ENCODE measurements around the gene AJM1. TPM values are rescaled to one million over a fixed set of nuclear protein-coding genes. Genes with fewer than 3 reads are reported as not detected.
"Not testable (repeated sequence)": the region's sequence is repeated elsewhere in the genome, so short reads cannot be mapped to it uniquely, and the experiment has no call there.

The AJM1 gene
- total RNA-seq, 1 donor from 2014 or later = 1.4 TPM

- no peak for DNase-seq (ENCODE audit: low spot score)
Measured at GRCh38 chr9:136829981-136830885, 12.0 kb upstream of the AJM1 start.

DNA sequence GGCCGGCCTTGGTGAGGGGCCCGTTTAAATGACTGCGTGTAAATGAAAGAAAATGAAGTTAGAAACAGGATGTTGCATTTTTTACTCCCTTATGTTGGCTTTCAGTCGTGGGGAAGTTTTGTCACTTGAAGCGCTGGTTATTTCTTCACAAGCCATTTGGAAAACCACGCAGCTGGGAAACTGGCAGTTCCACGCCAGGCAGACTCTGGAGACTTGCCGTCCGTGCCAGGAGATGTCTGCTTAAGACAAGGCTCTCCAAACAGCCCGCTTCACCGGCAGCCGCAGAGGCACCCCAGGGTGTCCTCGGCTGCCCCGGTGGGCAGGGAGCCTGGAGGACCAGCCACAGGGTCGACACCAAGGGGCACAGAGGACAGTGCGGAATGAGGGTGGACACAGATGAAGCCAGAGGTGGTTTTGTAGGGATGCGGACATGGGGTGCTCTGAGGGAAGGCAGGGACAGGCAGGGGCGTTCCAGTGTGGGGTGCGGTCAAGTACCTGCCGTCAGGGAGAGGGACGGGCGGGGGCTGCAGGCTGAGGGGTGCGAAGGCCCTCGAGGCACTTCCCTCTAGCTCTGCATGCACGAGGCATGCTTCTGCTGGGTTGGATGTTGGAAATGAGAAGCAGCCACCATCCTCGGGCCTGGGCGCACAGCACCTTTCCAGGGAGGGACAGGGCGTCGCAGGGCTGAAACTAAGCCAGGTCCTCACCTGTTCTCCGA, 11.1 kb upstream of the AJM1 start:
- DNase-seq (ENCODE audit: low spot score) = no peak

GRCh38 chr9:136831720-136832104, 10.6 kb upstream of the AJM1 start:
- no peak for DNase-seq (ENCODE audit: low spot score)

GRCh38 chr9:136832581-136832980, 9.7 kb upstream of the AJM1 start:
- DNase-seq (ENCODE audit: low spot score) = no peak

DNA sequence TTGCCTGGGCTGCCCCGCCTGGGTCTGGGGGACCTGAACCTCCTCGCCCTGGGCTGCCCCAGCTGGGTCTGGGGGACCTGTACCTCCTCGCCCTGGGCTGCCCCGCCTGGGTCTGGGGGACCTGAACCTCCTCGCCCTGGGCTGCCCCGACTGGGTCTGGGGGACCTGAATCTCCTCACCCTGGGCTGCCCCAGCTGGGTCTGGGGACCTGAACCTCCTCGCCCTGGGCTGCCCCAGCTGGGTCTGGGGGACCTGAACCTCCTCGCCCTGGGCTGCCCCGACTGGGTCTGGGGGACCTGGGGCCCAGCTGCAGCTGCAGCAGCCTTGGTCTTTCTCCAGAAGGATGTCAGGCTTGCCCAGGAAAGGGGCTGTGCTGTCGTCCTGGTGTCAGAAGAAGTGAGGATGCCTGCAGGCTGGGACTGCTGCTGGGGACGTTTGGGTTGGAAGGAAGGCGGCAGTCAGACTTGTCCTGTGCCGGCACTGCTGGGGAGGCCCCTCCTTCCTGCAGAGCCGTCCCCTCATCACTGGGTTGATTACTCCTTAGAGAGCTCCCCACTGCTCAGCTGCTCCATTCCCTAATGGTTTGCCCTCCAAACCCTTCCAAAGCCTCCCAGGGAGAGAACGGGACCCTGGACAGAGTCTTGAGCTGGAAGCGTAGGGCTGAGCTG, 8.8 kb upstream of the AJM1 start:
- not testable (repeated sequence) for DNase-seq (ENCODE audit: low spot score)

DNA sequence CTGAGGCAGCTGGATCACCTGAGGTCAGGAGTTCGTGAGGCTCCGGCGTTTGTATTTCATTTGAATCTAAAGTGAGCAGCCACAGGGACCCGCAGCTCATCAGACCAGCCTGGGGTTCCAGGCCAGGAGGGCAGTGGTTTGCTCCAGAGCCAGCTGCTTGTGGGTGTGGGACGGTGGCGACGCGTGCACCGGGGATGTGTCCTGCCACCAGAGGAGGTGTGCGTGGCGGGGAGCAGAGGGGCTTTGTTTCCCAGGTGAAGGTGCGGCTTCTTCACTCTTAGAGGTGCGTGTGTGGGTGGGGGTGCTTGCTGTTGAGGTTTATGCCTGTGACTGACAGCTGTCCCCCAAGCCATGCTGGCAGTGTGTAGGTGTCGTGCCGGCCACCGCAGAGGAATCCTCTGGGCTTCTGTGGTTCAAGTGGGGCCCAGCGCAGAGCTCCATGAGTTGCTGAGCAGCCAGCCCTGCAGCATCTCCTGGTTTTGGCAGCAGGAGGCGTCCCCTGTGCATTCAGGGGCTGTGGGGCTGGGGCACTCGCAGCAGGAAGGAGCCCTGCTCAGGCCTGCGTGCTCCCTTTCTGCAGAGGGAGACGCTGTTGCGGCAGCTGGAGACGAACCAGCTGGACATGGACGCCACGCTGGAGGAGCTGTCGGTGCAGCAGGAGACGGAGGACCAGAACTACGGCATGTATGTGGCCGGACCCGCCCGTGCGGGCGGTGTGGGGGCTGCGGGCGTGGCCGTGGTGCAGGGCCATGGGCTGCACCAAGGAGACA, 6.9 kb upstream of the AJM1 start:
- DNase-seq (ENCODE audit: low spot score) = no peak

DNA sequence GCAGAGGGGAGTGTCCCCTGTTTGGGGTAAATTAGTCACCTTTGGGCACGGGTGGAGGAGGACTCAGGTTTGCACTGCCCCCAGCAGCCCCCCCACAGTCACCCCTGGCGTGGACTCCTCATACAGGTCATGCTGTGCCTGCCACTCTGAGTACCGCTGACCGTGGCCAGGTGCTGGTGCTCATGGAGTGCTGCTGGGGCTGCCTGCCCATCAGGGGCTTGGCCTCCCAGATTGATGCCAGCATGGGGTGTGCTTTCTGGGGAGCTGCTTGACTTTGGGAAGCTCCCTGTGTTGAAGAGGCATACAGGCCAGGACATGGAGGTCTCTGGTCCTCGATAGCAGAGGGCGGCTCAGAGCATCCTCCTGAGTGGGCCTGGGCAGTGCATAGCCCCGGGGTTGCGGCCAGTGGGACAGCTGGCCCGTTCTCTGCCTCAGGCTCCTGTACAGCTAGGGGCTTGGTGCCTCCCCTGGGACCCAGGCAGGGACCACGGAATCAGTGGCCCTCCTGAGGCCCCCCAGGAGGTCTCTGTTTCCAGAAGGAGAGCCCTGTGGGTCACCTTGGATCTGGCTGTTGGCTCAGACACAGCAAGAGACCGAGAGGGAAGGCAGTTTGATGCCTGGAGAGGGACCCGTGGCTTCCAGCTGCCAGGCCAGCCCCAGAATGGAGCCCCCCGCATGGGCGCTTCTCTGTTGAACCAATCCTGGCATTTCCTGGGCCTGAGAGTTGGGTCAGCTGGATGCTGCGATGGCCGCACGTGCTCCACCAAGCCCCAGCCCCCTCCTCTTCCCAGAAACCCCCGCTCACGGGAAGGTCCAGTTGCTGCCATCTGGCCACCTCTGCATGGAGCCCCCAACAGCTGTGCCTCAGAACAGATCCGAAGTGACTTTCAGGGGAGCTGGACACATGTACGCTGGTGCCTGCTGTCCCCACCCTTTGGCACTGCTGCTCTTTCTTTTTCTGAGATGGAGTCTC, 6.1 kb upstream of the AJM1 start:
- no peak for DNase-seq (ENCODE audit: low spot score)

DNA sequence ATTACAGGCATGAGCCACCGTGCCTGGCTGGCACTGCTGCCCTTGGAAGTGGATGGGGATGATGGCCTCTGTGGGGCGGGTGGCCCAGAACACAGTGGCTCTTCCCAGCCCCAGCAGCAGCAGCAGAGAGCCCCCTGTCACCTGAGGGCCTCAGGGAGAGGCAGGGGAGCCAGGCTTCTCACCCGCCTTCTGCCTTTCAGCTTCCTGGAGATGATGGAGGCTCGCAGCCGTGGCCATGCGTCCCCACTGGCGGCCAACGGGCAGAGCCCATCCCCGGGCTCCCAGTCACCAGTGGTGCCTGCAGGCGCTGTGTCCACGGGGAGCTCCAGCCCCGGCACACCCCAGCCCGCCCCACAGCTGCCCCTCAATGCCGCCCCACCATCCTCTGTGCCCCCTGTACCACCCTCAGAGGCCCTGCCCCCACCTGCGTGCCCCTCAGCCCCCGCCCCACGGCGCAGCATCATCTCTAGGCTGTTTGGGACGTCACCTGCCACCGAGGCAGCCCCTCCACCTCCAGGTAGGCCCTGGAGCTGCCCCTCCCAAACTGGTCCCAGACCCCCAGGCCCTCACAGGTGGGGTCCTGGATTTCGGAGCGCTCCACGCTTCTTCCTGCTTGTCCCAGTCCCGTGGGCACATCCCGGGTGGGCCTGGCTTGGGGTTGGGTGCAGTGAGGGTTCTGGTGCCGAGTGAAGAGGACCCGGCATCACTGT, 5.0 kb upstream of the AJM1 start:
- no peak for DNase-seq (ENCODE audit: low spot score)

DNA sequence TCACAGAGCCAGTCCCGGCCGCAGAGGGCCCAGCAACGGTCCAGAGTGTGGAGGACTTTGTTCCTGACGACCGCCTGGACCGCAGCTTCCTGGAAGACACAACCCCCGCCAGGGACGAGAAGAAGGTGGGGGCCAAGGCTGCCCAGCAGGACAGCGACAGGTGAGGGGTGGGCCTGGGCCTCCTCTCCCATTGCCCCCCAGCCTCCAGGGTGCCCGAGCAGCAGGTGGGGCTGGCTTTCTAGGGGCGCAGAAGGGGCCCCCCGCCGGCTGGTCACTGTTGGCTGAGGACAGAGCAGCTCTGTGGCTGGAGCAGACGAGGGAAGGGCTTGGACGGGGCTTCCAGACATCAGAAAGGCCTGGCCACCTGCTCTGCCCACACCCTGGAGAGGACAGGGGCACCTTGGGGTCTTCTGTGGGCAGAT, 4.4 kb upstream of the AJM1 start:
- not testable (repeated sequence) for DNase-seq (ENCODE audit: low spot score)

DNA sequence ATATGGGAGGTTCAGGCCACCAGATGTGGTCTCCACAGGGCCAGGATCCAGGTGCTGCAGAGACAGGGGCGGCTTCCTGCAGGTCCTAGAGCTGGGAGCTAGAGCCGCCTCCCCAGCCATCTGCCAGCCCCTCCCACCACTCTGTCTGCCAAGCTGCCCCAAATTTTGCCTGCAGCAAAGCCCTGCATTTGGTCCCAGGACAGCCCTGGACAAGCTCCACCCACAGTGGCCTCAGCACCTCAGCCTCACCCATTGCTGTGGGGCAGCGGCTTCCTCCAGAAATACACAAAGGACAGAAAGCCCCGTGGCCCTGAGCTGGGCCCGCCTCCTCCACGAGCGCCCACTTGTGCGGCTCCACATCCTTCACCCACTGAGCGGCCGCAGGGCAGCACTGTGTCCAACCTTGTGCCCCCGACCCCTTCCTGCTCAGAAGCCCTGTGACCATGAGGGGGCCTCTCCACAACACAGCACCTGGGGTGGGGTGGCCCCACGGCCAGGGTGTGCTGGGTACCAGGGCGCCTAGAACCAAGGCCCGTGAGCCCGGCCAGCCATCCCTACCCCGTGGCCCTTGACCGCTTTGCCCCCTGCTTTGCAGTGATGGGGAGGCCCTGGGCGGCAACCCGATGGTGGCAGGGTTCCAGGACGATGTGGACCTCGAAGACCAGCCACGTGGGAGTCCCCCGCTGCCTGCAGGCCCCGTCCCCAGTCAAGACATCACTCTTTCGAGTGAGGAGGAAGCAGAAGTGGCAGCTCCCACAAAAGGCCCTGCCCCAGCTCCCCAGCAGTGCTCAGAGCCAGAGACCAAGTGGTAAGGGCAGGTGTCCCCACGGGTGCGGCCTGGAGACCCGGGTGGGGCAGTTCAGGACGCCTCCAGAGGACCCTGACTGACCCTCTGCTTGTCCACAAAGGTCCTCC, 3.7 kb upstream of the AJM1 start:
- no peak for DNase-seq (ENCODE audit: low spot score)

DNA sequence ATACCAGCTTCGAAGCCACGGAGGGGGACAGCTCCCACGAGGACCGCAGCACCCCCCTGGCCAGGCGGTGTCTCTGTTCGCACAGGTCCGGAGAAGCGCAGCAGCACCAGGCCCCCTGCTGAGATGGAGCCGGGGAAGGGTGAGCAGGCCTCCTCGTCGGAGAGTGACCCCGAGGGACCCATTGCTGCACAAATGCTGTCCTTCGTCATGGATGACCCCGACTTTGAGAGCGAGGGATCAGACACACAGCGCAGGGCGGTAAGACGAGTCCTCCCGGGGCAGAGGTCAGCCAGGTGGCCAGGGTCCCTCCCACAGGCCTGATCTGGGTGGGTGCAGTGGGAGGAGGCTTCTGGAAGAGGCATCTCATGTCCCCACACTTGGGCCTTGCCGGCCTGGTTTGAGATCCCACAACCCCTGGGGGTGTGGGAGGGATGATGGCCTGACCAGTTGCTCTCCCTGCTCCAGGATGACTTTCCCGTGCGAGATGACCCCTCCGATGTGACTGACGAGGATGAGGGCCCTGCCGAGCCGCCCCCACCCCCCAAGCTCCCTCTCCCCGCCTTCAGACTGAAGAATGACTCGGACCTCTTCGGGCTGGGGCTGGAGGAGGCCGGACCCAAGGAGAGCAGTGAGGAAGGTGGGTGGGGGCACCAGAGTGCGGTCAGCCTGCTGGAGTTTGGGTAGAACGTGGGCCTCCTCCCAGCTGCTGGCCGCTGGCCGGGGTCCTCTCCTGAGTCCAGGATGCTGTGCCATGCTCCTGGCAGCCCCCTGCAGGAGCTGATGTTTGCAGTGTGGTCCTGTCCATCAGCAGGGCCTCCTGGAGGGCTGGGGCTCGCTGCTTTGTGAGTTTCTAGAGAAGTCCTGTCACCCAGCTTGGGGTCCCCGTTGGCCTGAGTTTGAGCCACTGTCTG, 2.8 kb upstream of the AJM1 start:
- DNase-seq (ENCODE audit: low spot score) = no peak

- no peak for DNase-seq (ENCODE audit: low spot score)
Measured at GRCh38 chr9:136840140-136840876, 2.0 kb upstream of the AJM1 start.

GRCh38 chr9:136840877-136841645, 1.2 kb upstream of the AJM1 start:
- DNase-seq (ENCODE audit: low spot score) = peak; percentile 73

DNA sequence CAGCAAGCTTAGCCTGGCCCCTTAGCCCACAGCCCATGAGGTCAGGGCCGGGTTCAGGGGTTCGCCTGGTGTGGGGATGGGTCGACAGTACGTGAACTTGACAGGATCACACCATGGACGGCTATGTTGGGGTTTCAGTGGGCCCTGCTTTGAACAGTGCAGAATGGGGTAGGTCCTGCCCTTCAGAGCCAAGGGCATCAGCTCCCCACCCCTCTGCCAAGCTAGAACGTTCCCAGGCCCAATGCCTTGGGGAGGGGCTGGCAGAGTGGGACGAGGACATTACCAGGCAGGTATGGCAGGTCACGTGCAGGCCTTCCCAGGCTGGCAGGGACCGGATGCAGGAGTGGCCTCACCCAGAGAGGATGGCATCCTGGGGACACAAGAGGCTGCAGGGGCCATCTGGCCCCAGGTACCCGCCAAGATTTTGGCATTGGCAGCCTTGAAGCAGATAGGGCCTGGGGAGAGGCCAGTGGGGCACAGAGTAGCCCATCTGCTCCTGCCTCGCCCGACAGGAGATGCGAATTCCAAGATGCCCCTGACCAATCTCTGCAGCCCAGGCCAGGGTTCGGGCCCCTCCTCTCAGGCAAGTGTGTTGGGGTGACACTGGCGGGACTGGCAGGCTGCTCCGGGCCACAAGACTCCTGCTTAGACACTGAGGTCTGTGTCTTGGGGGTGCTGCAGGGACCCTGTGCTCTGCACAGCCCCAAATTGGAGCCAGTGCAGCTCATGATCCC, 465 bp upstream of the AJM1 start:
- not testable (repeated sequence) for DNase-seq (ENCODE audit: low spot score)

DNA sequence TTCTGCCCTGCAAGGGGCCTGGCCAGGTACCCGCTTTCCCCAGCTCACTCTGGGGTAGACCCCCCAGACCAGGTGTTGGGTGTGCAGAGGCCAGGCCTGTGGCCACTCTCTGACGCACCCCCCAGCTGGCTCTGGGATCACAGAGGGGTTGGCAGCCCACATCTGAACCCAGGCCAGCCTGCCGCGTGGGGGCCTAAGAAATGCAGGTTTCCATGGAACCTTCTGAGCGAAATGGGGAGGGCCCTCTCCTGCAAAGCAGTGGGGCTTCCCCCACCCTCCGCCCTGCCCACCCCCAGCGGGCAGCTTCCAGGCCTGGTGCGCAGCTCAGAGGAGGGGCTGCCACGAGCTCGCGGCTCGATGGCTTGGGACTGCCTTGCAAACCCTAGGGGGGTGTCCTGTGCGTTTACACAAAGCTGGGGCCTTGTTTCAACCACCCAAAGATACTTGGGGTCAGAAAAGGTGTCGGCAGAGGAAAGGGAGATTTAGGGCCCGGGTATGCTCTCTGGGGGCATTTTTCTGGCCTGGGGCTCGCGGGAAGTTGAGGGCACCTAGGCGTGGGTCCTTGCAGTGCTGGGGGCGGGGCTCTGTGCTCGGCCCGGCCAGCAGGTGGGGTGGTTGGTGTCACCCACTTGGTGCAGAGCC, 1.0 kb downstream of the AJM1 start:
- DNase-seq (ENCODE audit: low spot score) = not testable (repeated sequence)

Measured in umbilical cord (tissue), 2 donors.